Erythroblast (primary cell): Measurements from ENCODE around the gene FNDC3B.

Experiments used
- DNase-seq, 2 experiments: peaks; one replicate each; lab custom pipeline; 2025; lab: John Stamatoyannopoulos, UW
- GATA1 ChIP-seq: IDR thresholded peaks from 2 replicates; pipeline ENCODE4 v1.6.1; 2011; ENCODE audit warnings: low read depth, mild to moderate bottlenecking, control low read depth, low read length, moderate library complexity
- POLR2A ChIP-seq: IDR thresholded peaks from 2 replicates; pipeline ENCODE4 v1.6.1; 2011; ENCODE audit warnings: mild to moderate bottlenecking, low read length

The FNDC3B gene

GRCh38 chr3:172170841-172171240 lies 131.5 kb downstream of the FNDC3B start:
- no peak for TF ChIP-seq POLR2A
- TF ChIP-seq GATA1, result no peak
- no peak for DNase-seq

- TF ChIP-seq GATA1 (no peak), POLR2A (no peak)
- DNase-seq, result no peak
These were observed 132.2 kb downstream of the FNDC3B start for GRCh38 chr3:172171396-172172075.

GRCh38 chr3:172173316-172174254 lies 134.2 kb downstream of the FNDC3B start:
- no peak for DNase-seq
- no peak for TF ChIP-seq POLR2A
- TF ChIP-seq GATA1, result no peak

GRCh38 chr3:172174513-172175253 lies 135.3 kb downstream of the FNDC3B start:
- TF ChIP-seq POLR2A, result no peak
- TF ChIP-seq GATA1, result no peak
- DNase-seq, result no peak

- TF ChIP-seq POLR2A, result no peak
- TF ChIP-seq GATA1, result no peak
- no peak for DNase-seq
These were observed 135.8 kb downstream of the FNDC3B start for GRCh38 chr3:172175254-172175599.

- TF ChIP-seq GATA1 (no peak), POLR2A (no peak)
- no peak for DNase-seq
These were observed 136.8 kb downstream of the FNDC3B start for GRCh38 chr3:172176061-172176770.

GRCh38 chr3:172177046-172177445 lies 137.7 kb downstream of the FNDC3B start:
- TF ChIP-seq GATA1 (no peak), POLR2A (no peak)
- no peak for DNase-seq

GRCh38 chr3:172177803-172178316 lies 138.5 kb downstream of the FNDC3B start:
- no peak for DNase-seq
- TF ChIP-seq GATA1 (no peak), POLR2A (no peak)

- TF ChIP-seq GATA1 (no peak), POLR2A (no peak)
- no peak for DNase-seq
These were observed 140.5 kb downstream of the FNDC3B start for GRCh38 chr3:172179680-172180399.

- TF ChIP-seq POLR2A (no peak), GATA1 (no peak)
- DNase-seq, result no peak
These were observed 141.1 kb downstream of the FNDC3B start for GRCh38 chr3:172180473-172180872.

GRCh38 chr3:172181932-172182586 lies 142.7 kb downstream of the FNDC3B start:
- no peak for DNase-seq
- TF ChIP-seq POLR2A (no peak), GATA1 (no peak)

GRCh38 chr3:172182797-172183196 lies 143.4 kb downstream of the FNDC3B start:
- TF ChIP-seq GATA1 (no peak), POLR2A (no peak)
- DNase-seq, result no peak

- TF ChIP-seq GATA1 (no peak), POLR2A (no peak)
- no peak for DNase-seq
These were observed 144.9 kb downstream of the FNDC3B start for GRCh38 chr3:172184106-172184822.
